Liver (tissue), 9 donors: ENCODE measurements around the gene CWH43. TPM values are rescaled to one million over a fixed set of nuclear protein-coding genes. Genes with fewer than 3 reads are reported as not detected.

Experiments
- DNase-seq: peaks from one replicate; pipeline ENCODE4 v3.0.0-alpha.2; 2017; ENCODE audit warnings: low spot score
- H3K27ac ChIP-seq, 2 donors: one replicate each; pipeline ENCODE4 v1.7.0; 2013; ENCODE audit warnings: inconsistent platforms in 2 of 2, low read length in 2 of 2, control low read depth in 1 of 2, low read depth in 1 of 2, mild to moderate bottlenecking in 1 of 2
- H3K27me3 ChIP-seq, 4 donors: one replicate each; pipeline versions ENCODE4 v1.6.1 to v1.7.0; 2013; ENCODE audit warnings: low read length in 3 of 4, inconsistent platforms in 1 of 4, mild to moderate bottlenecking in 1 of 4, moderate library complexity in 1 of 4; ENCODE audit not compliant: control insufficient read depth in 4 of 4, insufficient read depth in 4 of 4
- H3K36me3 ChIP-seq, 4 donors: one replicate each; pipeline versions ENCODE4 v1.6.1 to v1.7.0; 2013; ENCODE audit warnings: low read length in 3 of 4, mild to moderate bottlenecking in 3 of 4, low read depth in 1 of 4, moderate library complexity in 1 of 4; ENCODE audit not compliant: control insufficient read depth in 4 of 4, insufficient read depth in 3 of 4
- H3K4me1 ChIP-seq, 4 donors: one replicate each; pipeline versions ENCODE4 v1.6.1 to v1.7.0; 2013; ENCODE audit warnings: low read length in 3 of 4, mild to moderate bottlenecking in 3 of 4, moderate library complexity in 1 of 4; ENCODE audit not compliant: control insufficient read depth in 4 of 4, insufficient read depth in 4 of 4
- H3K4me3 ChIP-seq, 3 donors: one replicate each; pipeline versions ENCODE4 v1.6.1 to v1.7.0; 2013; ENCODE audit warnings: low read length in 3 of 3, control low read depth in 1 of 3, low read depth in 1 of 3, mild to moderate bottlenecking in 1 of 3
- H3K9ac ChIP-seq, 2 donors: one replicate each; pipeline ENCODE4 v1.7.0; 2013; ENCODE audit warnings: low read length in 2 of 2, mild to moderate bottlenecking in 2 of 2, moderate library complexity in 2 of 2, control low read depth in 1 of 2, low read depth in 1 of 2
- H3K9me3 ChIP-seq, 4 donors: one replicate each; pipeline versions ENCODE4 v1.6.1 to v1.7.0; 2013; ENCODE audit warnings: low read length in 3 of 4; ENCODE audit not compliant: control insufficient read depth in 4 of 4
- EGR1 ChIP-seq, 2 donors: IDR thresholded peaks; 2 replicates each; pipeline ENCODE4 v1.6.1; 2016 to 2018; ENCODE audit warnings: antibody characterized with exemption in 2 of 2, low read depth in 2 of 2
- FOXA1 ChIP-seq: IDR thresholded peaks from 2 replicates; pipeline ENCODE4 v1.6.1; 2016; ENCODE audit warnings: antibody characterized with exemption
- FOXA2 ChIP-seq: IDR thresholded peaks from 2 replicates; pipeline ENCODE4 v1.6.1; 2016; ENCODE audit warnings: antibody characterized with exemption
- GABPA ChIP-seq, 2 donors: IDR thresholded peaks in 1 of 2; conservative IDR thresholded peaks in 1 of 2; 2 replicates each; pipeline ENCODE4 v1.6.1; 2016; ENCODE audit warnings: antibody characterized with exemption in 2 of 2, mild to moderate bottlenecking in 1 of 2, moderate library complexity in 1 of 2
- HNF4A ChIP-seq, 2 donors: conservative IDR thresholded peaks; 2 replicates each; pipeline ENCODE4 v1.6.1; 2016; ENCODE audit warnings: antibody characterized with exemption in 2 of 2, mild to moderate bottlenecking in 2 of 2
- HNF4G ChIP-seq: IDR thresholded peaks from 2 replicates; pipeline ENCODE4 v1.6.1; 2016; ENCODE audit warnings: antibody characterized with exemption
- JUND ChIP-seq, 2 donors: IDR thresholded peaks; 2 replicates each; pipeline ENCODE4 v1.6.1; 2016; ENCODE audit warnings: antibody characterized with exemption in 2 of 2
- NR2F2 ChIP-seq: IDR thresholded peaks from 2 replicates; pipeline ENCODE4 v1.6.1; 2016; ENCODE audit warnings: antibody characterized with exemption
- RAD21 ChIP-seq, 2 donors: IDR thresholded peaks; 2 replicates each; pipeline ENCODE4 v1.6.1; 2016; ENCODE audit warnings: antibody characterized with exemption in 2 of 2, mild to moderate bottlenecking in 2 of 2
- RXRA ChIP-seq, 2 donors: IDR thresholded peaks; 2 replicates each; pipeline ENCODE4 v1.6.1; 2017 to 2018; ENCODE audit warnings: antibody characterized with exemption in 2 of 2, mild to moderate bottlenecking in 1 of 2
- SP1 ChIP-seq: IDR thresholded peaks from 2 replicates; pipeline ENCODE4 v1.6.1; 2018; ENCODE audit warnings: antibody characterized with exemption, mild to moderate bottlenecking
- TAF1 ChIP-seq: conservative IDR thresholded peaks from 2 replicates; pipeline ENCODE4 v1.6.1; 2016; ENCODE audit warnings: antibody characterized with exemption, mild to moderate bottlenecking
- YY1 ChIP-seq: IDR thresholded peaks from 2 replicates; pipeline ENCODE4 v1.6.1; 2016; ENCODE audit warnings: antibody characterized with exemption, mild to moderate bottlenecking
- polyA plus RNA-seq, 2 donors: library from polyadenylated mRNA; stranded (reverse) in 1 of 2; unstranded in 1 of 2; fragments of 200-250 nt in 1 of 2; fragments of >200 nt in 1 of 2; fragmentation: Nextera tagmentation in 1 of 2; extraction: Ambion mirVana in 1 of 2; gene quantifications; one replicate each; pipeline versions ENCODE4 v1.2.1 to v1.2.3, GENCODE V29; 2013 to 2015
- total RNA-seq, 2 donors: library from RNA; depleted of rRNA; stranded (reverse); fragments of >200 nt; gene quantifications; one replicate each; pipeline ENCODE4 v1.2.3, GENCODE V29; 2014
- TF ChIP-seq, protein P1 (sequence below): IDR thresholded peaks from 2 replicates; pipeline ENCODE4 v1.6.1; 2016; ENCODE audit warnings: antibody characterized with exemption
- TF ChIP-seq, protein P2 (sequence below): fragments of 150-350 bp; IDR thresholded peaks from 2 replicates; pipeline ENCODE4 v1.5.1; 2017; ENCODE audit warnings: improper control_type of control experiment, low read depth, low read length; ENCODE audit not compliant: missing input control
- TF ChIP-seq, protein P3 (sequence below): IDR thresholded peaks from 2 replicates; pipeline ENCODE4 v1.6.1; 2016; ENCODE audit warnings: antibody characterized with exemption
- TF ChIP-seq, protein P4 (sequence below): IDR thresholded peaks from 2 replicates; pipeline ENCODE4 v1.6.1; 2016; ENCODE audit warnings: antibody characterized with exemption
- TF ChIP-seq, protein P5 (sequence below): IDR thresholded peaks from 2 replicates; pipeline ENCODE4 v1.6.1; 2016; ENCODE audit warnings: antibody characterized with exemption, mild to moderate bottlenecking
- donor health status: healthy.
- donor health status: healthy.
- donor health status: healthy.
- donor health status: healthy.
- donor health status: healthy.

CWH43 gene
- total and polyA plus RNA-seq, 4 donors = 0.08 to 0.13 (median 0.10) TPM; not detected in 1

DNA sequence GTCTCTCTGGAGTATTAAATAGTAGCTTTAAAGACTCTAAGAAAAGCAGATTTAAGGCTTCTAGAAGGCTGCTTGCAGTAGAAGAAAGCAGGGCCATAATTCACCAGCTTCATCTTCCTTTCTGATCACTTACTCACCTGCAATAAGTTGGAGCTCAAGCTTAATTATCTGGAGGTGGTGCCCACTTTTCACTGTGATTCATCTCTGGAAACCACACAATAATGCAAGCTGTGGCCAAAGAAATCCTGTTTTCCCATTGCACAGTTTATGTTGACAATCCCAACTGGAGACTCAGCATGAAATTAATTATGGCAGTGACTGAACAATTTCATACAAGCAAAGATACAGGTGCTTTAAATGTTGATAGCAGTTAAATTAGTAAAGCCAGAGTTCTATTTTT lies 14.7 kb downstream of the CWH43 start:
- Histone ChIP-seq H3K36me3 (no peaks in the 10 kb centered on the region), H3K4me3 (no peak overlapping the region), H3K9ac (no peak overlapping the region), H3K27ac (no peak overlapping the region), H3K9me3 (no peaks in the 10 kb centered on the region), H3K4me1 (peaks cover 7 to 18% (median 14%) of the 10 kb centered on the region in 4 donors), H3K27me3 (no peaks in the 10 kb centered on the region)
- DNase-seq = no peak
- TF ChIP-seq, protein P1, sequence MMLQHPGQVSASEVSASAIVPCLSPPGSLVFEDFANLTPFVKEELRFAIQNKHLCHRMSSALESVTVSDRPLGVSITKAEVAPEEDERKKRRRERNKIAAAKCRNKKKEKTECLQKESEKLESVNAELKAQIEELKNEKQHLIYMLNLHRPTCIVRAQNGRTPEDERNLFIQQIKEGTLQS = no peak
- TF ChIP-seq TAF1 = no peak
- TF ChIP-seq FOXA2 = no peak
- TF ChIP-seq, protein P2, sequence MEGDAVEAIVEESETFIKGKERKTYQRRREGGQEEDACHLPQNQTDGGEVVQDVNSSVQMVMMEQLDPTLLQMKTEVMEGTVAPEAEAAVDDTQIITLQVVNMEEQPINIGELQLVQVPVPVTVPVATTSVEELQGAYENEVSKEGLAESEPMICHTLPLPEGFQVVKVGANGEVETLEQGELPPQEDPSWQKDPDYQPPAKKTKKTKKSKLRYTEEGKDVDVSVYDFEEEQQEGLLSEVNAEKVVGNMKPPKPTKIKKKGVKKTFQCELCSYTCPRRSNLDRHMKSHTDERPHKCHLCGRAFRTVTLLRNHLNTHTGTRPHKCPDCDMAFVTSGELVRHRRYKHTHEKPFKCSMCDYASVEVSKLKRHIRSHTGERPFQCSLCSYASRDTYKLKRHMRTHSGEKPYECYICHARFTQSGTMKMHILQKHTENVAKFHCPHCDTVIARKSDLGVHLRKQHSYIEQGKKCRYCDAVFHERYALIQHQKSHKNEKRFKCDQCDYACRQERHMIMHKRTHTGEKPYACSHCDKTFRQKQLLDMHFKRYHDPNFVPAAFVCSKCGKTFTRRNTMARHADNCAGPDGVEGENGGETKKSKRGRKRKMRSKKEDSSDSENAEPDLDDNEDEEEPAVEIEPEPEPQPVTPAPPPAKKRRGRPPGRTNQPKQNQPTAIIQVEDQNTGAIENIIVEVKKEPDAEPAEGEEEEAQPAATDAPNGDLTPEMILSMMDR = no peak
- TF ChIP-seq HNF4G = no peak
- TF ChIP-seq, protein P3, sequence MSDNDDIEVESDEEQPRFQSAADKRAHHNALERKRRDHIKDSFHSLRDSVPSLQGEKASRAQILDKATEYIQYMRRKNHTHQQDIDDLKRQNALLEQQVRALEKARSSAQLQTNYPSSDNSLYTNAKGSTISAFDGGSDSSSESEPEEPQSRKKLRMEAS = no peak
- no peak for TF ChIP-seq SP1
- no peak for TF ChIP-seq YY1
- no peak for TF ChIP-seq HNF4A (conservative IDR thresholded peaks at IDR 0.05)
- no peak for TF ChIP-seq EGR1 (IDR thresholded peaks at IDR 0.05; ENCODE audit: low read depth in 2 of 2)
- TF ChIP-seq GABPA (IDR thresholded peaks at IDR 0.05 in 1 of 2, conservative IDR thresholded peaks at IDR 0.05 in 1 of 2) = no peak
- no peak for TF ChIP-seq FOXA1
- TF ChIP-seq JUND (IDR thresholded peaks at IDR 0.05) = no peak
- TF ChIP-seq RAD21 (IDR thresholded peaks at IDR 0.05) = no peak
- TF ChIP-seq, protein P4, sequence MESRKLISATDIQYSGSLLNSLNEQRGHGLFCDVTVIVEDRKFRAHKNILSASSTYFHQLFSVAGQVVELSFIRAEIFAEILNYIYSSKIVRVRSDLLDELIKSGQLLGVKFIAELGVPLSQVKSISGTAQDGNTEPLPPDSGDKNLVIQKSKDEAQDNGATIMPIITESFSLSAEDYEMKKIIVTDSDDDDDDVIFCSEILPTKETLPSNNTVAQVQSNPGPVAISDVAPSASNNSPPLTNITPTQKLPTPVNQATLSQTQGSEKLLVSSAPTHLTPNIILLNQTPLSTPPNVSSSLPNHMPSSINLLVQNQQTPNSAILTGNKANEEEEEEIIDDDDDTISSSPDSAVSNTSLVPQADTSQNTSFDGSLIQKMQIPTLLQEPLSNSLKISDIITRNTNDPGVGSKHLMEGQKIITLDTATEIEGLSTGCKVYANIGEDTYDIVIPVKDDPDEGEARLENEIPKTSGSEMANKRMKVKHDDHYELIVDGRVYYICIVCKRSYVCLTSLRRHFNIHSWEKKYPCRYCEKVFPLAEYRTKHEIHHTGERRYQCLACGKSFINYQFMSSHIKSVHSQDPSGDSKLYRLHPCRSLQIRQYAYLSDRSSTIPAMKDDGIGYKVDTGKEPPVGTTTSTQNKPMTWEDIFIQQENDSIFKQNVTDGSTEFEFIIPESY = no peak
- TF ChIP-seq RXRA (IDR thresholded peaks at IDR 0.05) = no peak
- TF ChIP-seq, protein P5, sequence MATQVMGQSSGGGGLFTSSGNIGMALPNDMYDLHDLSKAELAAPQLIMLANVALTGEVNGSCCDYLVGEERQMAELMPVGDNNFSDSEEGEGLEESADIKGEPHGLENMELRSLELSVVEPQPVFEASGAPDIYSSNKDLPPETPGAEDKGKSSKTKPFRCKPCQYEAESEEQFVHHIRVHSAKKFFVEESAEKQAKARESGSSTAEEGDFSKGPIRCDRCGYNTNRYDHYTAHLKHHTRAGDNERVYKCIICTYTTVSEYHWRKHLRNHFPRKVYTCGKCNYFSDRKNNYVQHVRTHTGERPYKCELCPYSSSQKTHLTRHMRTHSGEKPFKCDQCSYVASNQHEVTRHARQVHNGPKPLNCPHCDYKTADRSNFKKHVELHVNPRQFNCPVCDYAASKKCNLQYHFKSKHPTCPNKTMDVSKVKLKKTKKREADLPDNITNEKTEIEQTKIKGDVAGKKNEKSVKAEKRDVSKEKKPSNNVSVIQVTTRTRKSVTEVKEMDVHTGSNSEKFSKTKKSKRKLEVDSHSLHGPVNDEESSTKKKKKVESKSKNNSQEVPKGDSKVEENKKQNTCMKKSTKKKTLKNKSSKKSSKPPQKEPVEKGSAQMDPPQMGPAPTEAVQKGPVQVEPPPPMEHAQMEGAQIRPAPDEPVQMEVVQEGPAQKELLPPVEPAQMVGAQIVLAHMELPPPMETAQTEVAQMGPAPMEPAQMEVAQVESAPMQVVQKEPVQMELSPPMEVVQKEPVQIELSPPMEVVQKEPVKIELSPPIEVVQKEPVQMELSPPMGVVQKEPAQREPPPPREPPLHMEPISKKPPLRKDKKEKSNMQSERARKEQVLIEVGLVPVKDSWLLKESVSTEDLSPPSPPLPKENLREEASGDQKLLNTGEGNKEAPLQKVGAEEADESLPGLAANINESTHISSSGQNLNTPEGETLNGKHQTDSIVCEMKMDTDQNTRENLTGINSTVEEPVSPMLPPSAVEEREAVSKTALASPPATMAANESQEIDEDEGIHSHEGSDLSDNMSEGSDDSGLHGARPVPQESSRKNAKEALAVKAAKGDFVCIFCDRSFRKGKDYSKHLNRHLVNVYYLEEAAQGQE = no peak
- TF ChIP-seq NR2F2 = no peak
